D721Med (cell line): ENCODE results near the gene CD163.
"Not testable (repeated sequence)": the region's sequence is repeated elsewhere in the genome, so short reads cannot be mapped to it uniquely, and the experiment has no call there.

Source experiments
- DNase-seq: peaks from one replicate; pipeline ENCODE4 v3.0.0; 2011; ENCODE audit warnings: low spot score; ENCODE audit not compliant: insufficient read length
- FAIRE-seq: peaks from 2 replicates; lab custom pipeline; 2011; peaks lifted over from hg19 to GRCh38; lab: Jason Lieb, UNC
- TF ChIP-seq, protein P1 (sequence below): IDR thresholded peaks from 2 replicates; pipeline ENCODE4 v1.5.1; 2012; ENCODE audit warnings: mild to moderate bottlenecking, control low read depth; ENCODE audit not compliant: insufficient read depth; ENCODE audit errors: missing control alignments

CD163 gene

DNA sequence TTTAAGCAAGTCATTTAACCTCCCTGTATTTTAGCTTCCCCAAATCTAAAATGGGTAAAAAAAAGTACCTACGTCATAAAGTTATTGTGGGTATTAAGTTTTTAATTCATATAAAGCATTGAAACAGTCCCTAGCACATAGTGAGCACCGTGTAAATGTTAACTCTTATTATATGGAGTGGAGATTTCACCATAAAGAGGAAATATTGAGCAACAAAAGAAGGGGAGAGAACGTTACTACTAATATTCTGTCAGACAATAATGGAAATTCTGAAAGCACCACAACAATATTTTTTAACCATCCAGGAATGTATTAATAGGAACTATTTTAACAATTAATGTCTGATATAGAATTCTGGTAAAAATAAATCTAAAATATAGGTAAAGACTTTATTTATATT lies 51.8 kb downstream of the CD163 start:
- no peak for DNase-seq
- TF ChIP-seq, protein P1, sequence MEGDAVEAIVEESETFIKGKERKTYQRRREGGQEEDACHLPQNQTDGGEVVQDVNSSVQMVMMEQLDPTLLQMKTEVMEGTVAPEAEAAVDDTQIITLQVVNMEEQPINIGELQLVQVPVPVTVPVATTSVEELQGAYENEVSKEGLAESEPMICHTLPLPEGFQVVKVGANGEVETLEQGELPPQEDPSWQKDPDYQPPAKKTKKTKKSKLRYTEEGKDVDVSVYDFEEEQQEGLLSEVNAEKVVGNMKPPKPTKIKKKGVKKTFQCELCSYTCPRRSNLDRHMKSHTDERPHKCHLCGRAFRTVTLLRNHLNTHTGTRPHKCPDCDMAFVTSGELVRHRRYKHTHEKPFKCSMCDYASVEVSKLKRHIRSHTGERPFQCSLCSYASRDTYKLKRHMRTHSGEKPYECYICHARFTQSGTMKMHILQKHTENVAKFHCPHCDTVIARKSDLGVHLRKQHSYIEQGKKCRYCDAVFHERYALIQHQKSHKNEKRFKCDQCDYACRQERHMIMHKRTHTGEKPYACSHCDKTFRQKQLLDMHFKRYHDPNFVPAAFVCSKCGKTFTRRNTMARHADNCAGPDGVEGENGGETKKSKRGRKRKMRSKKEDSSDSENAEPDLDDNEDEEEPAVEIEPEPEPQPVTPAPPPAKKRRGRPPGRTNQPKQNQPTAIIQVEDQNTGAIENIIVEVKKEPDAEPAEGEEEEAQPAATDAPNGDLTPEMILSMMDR, result no peak
- FAIRE-seq, result no peak

DNA sequence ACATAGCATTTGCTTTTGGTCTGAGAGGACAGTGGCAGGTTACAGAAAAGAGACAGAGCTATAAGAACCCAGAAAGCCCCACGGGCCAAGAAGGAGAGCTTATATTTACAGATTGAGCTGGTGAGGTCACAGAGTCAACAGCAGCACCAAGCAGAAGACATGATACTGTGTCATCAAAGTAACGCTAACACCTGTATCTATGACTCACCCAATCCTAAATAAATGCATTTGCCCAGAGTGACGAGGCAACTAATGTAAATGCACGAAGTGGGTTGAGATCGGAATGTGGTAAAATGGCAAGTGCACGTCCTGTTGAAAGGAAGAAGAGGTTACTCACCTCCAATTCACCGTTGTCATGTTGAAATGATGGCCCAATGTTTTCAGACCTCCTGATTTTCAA lies 52.9 kb downstream of the CD163 start:
- TF ChIP-seq, protein P1, result no peak
- FAIRE-seq, result no peak
- no peak for DNase-seq

DNA sequence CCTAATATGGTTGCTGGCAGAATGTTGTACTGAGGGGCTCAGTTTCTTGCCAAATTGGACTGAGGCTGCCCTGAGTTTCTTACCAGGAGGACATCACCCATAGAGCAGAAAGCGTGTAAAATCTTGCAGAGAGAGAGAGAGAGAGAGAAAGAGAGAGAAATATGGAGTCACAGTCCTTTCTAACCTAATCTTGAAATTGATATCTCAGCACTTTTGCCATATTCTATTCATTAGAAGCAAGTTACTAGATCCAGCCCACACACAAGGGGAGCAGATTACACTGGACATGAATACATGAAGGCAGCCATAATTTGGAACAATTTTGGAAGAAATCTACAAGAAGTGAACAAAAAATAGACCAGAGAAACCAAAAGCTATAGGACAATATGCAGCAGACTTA lies 55.5 kb downstream of the CD163 start:
- DNase-seq, result no peak
- TF ChIP-seq, protein P1, result no peak
- FAIRE-seq, result no peak

DNA sequence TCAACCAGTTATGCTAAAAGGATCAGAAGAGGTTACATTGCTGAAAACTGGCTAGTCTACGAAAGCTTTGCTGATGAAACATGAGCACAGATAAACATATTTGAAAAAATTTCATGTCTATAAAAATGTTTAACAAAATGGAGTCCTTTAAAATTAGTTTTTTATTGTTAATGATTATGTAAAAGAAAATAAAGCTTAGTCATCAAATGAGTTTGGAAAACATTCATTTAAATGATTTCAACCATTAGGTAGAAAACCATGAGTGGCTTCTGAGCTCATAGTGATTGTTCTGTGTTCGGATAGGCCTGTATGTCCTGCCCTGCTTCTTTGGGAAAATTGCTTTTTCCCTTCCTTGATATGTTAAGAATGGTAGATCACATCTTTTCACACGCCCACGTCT lies 59.0 kb downstream of the CD163 start:
- DNase-seq (no peak), FAIRE-seq (no peak)
- TF ChIP-seq, protein P1, result no peak

DNA sequence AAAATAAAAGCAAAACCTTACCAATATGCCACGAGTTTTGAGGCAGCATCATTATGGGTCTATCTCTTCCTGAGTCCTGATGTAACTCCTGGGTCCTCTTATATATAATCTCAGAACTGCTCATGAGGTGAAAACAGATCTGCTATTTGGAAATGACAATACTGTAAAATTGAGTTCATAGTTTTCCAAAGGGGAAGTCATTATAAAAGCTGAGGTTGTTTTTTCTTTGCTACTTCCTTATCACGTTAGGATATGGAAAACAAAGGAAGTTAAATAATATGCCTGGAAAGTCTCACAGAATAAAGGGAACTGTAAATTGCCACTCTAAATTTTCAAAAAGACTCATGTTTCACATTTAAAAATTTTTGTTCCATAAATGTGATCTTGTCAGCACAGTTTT lies 59.5 kb downstream of the CD163 start, which contains the start of gene CD163L1:
TSS of gene CD163L1 (minus strand) at position 78 of the 400 bp plus-strand sequence. CDS start at position 52, 26 bp downstream.
- DNase-seq (no peak), FAIRE-seq (no peak)
- TF ChIP-seq, protein P1, result no peak

GRCh38 chr12:7441216-7441615 lies 62.4 kb downstream of the CD163 start:
- TF ChIP-seq, protein P1, result no peak
- DNase-seq (no peak), FAIRE-seq (no peak)

DNA sequence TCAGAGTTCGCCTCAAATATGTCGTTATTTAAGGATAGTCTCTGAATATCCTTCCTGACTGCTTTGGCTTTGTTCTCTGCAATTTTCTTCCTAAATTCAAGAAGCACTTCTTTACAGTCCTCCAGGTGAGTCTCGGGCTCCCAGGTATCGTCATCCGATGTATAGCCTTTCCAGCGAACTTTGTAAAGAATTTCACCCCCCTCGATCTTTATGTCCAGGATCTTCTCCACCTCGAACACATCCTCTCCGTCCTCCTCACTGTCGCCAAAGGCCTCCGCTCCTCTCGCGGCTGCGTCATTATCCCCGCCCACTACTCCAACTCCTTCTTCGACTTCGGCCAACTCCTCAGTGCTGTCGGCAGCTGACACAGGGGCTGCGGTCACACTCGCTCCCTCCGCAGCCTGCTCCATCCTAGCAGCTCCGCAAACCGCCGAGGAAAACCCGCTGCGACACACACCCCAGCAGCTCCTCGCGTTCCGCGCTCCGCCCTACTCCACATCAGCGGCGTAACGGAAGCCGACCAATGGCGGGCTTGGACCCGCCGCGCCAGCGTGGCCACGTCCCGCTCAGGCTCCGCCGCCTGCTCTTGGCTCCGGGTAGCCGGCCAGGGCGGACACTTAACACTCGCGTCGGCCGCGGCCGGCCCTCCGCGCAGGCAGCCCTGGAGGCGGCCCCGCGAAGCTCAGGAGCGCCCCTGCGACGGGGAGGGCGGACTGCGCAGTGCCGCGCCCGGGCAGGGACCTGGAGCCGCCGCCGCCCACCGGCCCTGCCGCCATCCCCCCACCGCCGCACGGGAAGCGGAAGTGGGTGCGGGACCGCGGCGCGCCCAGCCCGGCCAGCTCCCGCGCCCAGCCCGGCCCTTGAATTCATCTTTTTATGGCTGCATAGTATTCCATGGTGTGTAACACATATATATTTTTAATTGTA lies 63.7 kb downstream of the CD163 start:
- TF ChIP-seq, protein P1, result no peak
- no peak for DNase-seq
- FAIRE-seq, result no peak

- not testable (repeated sequence) for DNase-seq, FAIRE-seq
Observed at GRCh38 chr12:7438291-7438995, 65.1 kb downstream of the CD163 start.

DNA sequence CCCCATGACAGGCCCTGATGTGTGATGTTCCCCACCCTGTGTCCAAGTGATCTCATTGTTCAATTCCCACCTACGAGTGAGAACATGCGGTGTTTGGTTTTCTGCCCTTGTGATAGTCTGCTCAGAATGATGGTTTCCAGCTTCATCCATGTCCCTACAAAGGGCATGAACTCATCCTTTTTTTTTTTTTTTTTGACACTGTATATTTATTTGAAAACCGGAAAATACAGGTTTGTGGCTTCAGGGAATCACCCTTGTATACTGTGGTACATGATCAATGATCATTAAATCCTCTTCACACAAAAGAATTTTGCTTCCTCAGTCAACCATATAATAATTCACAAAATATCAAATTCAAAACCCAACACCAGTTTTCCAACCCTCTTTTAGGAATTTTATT lies 66.1 kb downstream of the CD163 start:
- DNase-seq, FAIRE-seq: not testable (repeated sequence)
